HepG2 (cell line): ENCODE measurements around the gene ADI1. TPM values are rescaled to one million over a fixed set of nuclear protein-coding genes. Genes with fewer than 3 reads are reported as not detected.

Experiments
- FOXA1 ChIP-seq, 2 experiments: fragments of 450-650 bp in 1 of 2; sonication (generic) in 1 of 2; formaldehyde crosslinking in 1 of 2; IDR thresholded peaks; 2 replicates each; pipeline versions ENCODE4 v1.4.0 to v1.6.1; 2016 to 2020; ENCODE audit warnings: missing genetic modification reagents in 1 of 2
- MIXL1 ChIP-seq: IDR thresholded peaks from 2 replicates; pipeline ENCODE4 v1.6.1; 2016
- SNRNP70 ChIP-seq: fragments of 200-400 bp; formaldehyde crosslinking; IDR thresholded peaks from 2 replicates; pipeline ENCODE4 v1.6.1; 2017; ENCODE audit warnings: mild to moderate bottlenecking, low read depth, low read length, moderate library complexity
- TSC22D2 ChIP-seq: sonication (generic); formaldehyde crosslinking; IDR thresholded peaks from 2 replicates; pipeline ENCODE4 v1.5.1; 2020; ENCODE audit warnings: missing genetic modification reagents, mild to moderate bottlenecking, borderline replicate concordance
- XRCC5 ChIP-seq: fragments of 200-400 bp; formaldehyde crosslinking; optimal IDR thresholded peaks from 2 replicates; pipeline ENCODE3; 2017; ENCODE audit warnings: mild to moderate bottlenecking, low read length
- ZNF431 ChIP-seq: sonication (generic); formaldehyde crosslinking; IDR thresholded peaks from 2 replicates; pipeline ENCODE4 v1.9.0; 2022; ENCODE audit warnings: missing genetic modification reagents, low read depth, mild to moderate bottlenecking, borderline replicate concordance
- ZNF451 ChIP-seq: sonication (generic); formaldehyde crosslinking; IDR thresholded peaks from 2 replicates; pipeline ENCODE4 v1.5.0; 2020; ENCODE audit warnings: mild to moderate bottlenecking, missing genetic modification reagents
- ZNF660 ChIP-seq: sonication (generic); formaldehyde crosslinking; IDR thresholded peaks from 2 replicates; pipeline ENCODE4 v1.5.1; 2020; ENCODE audit warnings: mild to moderate bottlenecking, low read depth, missing genetic modification reagents, borderline replicate concordance
- polyA plus RNA-seq, 8 experiments: library from polyadenylated mRNA; depleted of rRNA in 3 of 8; stranded (reverse) in 7 of 8; unstranded in 1 of 8; fragments of >200 nt; fragmentation: Illumina TruSeq in 4 of 8; extraction: Trizol in 4 of 8; gene quantifications; 2 replicates each; pipeline versions ENCODE4 v1.2.1 to v1.2.3, GENCODE V29; 2011 to 2016; ENCODE audit warnings: low read depth in 4 of 8, missing spikeins in 1 of 8, mixed read lengths in 1 of 8; ENCODE audit not compliant: insufficient read depth in 1 of 8
- total RNA-seq, 5 experiments: library from RNA; depleted of rRNA; stranded (reverse); fragments of >200 nt; fragmentation: Illumina TruSeq; extraction: Trizol; gene quantifications; 2 replicates each; pipeline ENCODE4 v1.2.3, GENCODE V29; 2016; ENCODE audit warnings: low read depth in 1 of 5
- TF ChIP-seq, protein P1 (sequence below): sonication (generic); formaldehyde crosslinking; IDR thresholded peaks from 2 replicates; pipeline ENCODE4 v1.4.0; 2020; ENCODE audit warnings: missing genetic modification reagents
- TF ChIP-seq, protein P2 (sequence below): sonication (generic); formaldehyde crosslinking; IDR thresholded peaks from 2 replicates; pipeline ENCODE4 v1.4.0; 2020; ENCODE audit warnings: missing genetic modification reagents
- TF ChIP-seq, protein P3 (sequence below): sonication (generic); formaldehyde crosslinking; IDR thresholded peaks from 2 replicates; pipeline ENCODE4 v1.9.0; 2021; ENCODE audit warnings: missing genetic modification reagents, mild to moderate bottlenecking, borderline replicate concordance
- TF ChIP-seq, protein P4 (sequence below): sonication (generic); formaldehyde crosslinking; IDR thresholded peaks from 2 replicates; pipeline ENCODE4 v1.4.0; 2020; ENCODE audit warnings: mild to moderate bottlenecking, missing genetic modification reagents, borderline replicate concordance
- TF ChIP-seq, protein P5 (sequence below): sonication (generic); formaldehyde crosslinking; conservative IDR thresholded peaks from 2 replicates; pipeline ENCODE4 v1.4.0; 2020; ENCODE audit warnings: missing genetic modification reagents

The ADI1 gene
- total and polyA plus RNA-seq, 2 of the 13 experiments (the other 11 are each of a cell fraction or from before 2014, with no cell fraction given): 28.7 to 123 TPM

DNA sequence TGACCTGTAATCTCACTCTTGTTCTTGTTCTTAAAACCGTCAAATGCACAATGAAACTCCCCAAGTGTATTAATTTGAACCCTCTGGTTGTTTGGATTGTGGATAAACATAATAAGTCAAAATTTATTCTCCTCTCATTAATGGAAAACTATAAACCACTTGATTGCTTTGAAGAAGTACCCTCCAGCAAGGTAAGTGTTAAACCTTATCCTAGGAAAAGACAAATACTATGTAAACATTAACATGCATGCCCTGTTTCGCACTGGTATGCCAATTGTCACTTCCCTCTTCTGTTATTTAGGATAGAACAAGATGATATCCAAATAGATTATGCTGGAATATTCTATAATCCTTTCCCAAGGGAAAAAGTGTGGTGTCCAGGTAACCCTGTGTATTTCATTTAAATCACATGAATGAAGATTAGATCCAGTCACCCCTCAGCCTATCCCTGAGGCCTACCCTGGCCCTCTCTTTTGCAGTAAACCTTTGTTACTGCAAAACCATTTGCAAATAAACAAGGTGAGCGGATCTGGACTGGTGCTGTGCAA lies 1.3 kb downstream of the ADI1 start (continued):
- TF ChIP-seq, protein P1, sequence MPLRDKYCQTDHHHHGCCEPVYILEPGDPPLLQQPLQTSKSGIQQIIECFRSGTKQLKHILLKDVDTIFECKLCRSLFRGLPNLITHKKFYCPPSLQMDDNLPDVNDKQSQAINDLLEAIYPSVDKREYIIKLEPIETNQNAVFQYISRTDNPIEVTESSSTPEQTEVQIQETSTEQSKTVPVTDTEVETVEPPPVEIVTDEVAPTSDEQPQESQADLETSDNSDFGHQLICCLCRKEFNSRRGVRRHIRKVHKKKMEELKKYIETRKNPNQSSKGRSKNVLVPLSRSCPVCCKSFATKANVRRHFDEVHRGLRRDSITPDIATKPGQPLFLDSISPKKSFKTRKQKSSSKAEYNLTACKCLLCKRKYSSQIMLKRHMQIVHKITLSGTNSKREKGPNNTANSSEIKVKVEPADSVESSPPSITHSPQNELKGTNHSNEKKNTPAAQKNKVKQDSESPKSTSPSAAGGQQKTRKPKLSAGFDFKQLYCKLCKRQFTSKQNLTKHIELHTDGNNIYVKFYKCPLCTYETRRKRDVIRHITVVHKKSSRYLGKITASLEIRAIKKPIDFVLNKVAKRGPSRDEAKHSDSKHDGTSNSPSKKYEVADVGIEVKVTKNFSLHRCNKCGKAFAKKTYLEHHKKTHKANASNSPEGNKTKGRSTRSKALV (CRISPR knock-in tag): peak; percentile 55; the same call in 1 of the 2 replicates
- TF ChIP-seq ZNF431 (CRISPR knock-in tag): no peak
- TF ChIP-seq, protein P2, sequence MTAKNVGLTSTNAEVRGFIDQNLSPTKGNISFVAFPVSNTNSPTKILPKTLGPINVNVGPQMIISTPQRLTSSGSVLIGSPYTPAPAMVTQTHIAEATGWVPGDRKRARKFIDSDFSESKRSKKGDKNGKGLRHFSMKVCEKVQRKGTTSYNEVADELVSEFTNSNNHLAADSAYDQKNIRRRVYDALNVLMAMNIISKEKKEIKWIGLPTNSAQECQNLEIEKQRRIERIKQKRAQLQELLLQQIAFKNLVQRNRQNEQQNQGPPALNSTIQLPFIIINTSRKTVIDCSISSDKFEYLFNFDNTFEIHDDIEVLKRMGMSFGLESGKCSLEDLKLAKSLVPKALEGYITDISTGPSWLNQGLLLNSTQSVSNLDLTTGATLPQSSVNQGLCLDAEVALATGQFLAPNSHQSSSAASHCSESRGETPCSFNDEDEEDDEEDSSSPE (CRISPR knock-in tag): no peak
- TF ChIP-seq ZNF451 (CRISPR knock-in tag): no peak
- TF ChIP-seq SNRNP70: no peak
- peak; percentile 13; the same call in 1 of the 2 replicates for TF ChIP-seq TSC22D2 (CRISPR knock-in tag)
- TF ChIP-seq, protein P3, sequence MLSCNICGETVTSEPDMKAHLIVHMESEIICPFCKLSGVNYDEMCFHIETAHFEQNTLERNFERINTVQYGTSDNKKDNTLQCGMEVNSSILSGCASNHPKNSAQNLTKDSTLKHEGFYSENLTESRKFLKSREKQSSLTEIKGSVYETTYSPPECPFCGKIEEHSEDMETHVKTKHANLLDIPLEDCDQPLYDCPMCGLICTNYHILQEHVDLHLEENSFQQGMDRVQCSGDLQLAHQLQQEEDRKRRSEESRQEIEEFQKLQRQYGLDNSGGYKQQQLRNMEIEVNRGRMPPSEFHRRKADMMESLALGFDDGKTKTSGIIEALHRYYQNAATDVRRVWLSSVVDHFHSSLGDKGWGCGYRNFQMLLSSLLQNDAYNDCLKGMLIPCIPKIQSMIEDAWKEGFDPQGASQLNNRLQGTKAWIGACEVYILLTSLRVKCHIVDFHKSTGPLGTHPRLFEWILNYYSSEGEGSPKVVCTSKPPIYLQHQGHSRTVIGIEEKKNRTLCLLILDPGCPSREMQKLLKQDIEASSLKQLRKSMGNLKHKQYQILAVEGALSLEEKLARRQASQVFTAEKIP (CRISPR knock-in tag): no peak
- no peak for TF ChIP-seq XRCC5
- no peak for TF ChIP-seq FOXA1 (IDR thresholded peaks at IDR 0.05)
- peak; percentile 51; the same call in 1 of the 2 replicates for TF ChIP-seq FOXA1 (CRISPR knock-in tag; IDR thresholded peaks at IDR 0.05)
- TF ChIP-seq MIXL1: 0 out of 2 replicates have a peak, but pooled peaks have one; percentile 13
- TF ChIP-seq ZNF660 (CRISPR knock-in tag): no peak
- TF ChIP-seq, protein P4, sequence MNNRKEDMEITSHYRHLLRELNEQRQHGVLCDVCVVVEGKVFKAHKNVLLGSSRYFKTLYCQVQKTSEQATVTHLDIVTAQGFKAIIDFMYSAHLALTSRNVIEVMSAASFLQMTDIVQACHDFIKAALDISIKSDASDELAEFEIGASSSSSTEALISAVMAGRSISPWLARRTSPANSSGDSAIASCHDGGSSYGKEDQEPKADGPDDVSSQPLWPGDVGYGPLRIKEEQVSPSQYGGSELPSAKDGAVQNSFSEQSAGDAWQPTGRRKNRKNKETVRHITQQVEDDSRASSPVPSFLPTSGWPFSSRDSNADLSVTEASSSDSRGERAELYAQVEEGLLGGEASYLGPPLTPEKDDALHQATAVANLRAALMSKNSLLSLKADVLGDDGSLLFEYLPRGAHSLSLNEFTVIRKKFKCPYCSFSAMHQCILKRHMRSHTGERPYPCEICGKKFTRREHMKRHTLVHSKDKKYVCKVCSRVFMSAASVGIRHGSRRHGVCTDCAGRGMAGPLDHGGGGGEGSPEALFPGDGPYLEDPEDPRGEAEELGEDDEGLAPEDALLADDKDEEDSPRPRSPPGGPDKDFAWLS (CRISPR knock-in tag): no peak
- TF ChIP-seq, protein P5, sequence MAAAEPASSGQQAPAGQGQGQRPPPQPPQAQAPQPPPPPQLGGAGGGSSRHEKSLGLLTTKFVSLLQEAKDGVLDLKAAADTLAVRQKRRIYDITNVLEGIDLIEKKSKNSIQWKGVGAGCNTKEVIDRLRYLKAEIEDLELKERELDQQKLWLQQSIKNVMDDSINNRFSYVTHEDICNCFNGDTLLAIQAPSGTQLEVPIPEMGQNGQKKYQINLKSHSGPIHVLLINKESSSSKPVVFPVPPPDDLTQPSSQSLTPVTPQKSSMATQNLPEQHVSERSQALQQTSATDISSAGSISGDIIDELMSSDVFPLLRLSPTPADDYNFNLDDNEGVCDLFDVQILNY (CRISPR knock-in tag): no peak
